ENCODE measurements around the gene BCL10.

Gene BCL10

DNA sequence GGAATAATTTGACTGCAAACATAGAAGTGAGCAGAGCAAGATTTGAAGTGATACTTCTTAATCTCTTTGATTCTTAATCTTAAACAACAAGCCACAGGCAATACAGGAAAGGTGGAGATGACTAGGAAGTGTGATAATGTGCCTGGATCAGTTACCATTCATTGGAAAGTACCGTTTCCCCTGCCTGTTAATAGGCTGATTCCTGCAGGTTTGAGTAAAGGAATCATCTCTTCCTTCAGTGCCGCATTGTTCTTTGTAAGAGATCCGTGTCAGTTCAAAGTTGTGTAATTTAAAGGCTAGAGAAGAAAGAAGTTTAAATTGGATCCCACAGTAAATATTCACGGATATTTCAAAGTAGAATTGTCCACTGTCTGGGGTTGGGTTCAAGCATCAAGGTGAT is 43.5 kb upstream of the BCL10 start:
- DNase-seq (ENCODE audit: extremely low read depth, low read depth), result no peak
- no peak overlapping the region for H3K4me3 ChIP-seq (replicated peaks; ENCODE audit: low read depth, low read length)

DNA sequence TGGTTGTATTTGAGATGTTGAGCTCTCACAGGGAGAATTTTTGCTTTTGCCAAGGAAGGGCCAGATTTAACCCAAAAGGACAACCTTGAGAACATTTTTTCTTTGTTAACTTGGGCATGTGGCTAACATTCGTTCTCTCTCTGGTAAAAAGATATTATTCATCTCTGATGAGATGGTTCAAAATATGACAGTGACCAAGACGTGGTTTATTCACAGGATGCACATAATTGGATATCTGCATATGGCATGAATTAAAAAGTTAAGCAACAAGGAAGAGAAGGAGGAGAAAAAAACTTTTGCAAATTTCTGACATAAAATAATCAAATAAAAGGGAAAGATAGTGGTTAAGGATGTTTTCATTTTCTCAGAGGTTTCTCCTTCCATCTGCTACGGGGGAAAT is 43.1 kb upstream of the BCL10 start:
- DNase-seq (ENCODE audit: extremely low read depth, low read depth), result no peak
- no peak overlapping the region for H3K4me3 ChIP-seq (replicated peaks; ENCODE audit: low read depth, low read length)
- TF ChIP-seq, protein P1, sequence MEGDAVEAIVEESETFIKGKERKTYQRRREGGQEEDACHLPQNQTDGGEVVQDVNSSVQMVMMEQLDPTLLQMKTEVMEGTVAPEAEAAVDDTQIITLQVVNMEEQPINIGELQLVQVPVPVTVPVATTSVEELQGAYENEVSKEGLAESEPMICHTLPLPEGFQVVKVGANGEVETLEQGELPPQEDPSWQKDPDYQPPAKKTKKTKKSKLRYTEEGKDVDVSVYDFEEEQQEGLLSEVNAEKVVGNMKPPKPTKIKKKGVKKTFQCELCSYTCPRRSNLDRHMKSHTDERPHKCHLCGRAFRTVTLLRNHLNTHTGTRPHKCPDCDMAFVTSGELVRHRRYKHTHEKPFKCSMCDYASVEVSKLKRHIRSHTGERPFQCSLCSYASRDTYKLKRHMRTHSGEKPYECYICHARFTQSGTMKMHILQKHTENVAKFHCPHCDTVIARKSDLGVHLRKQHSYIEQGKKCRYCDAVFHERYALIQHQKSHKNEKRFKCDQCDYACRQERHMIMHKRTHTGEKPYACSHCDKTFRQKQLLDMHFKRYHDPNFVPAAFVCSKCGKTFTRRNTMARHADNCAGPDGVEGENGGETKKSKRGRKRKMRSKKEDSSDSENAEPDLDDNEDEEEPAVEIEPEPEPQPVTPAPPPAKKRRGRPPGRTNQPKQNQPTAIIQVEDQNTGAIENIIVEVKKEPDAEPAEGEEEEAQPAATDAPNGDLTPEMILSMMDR (IDR thresholded peaks at IDR 0.05; ENCODE audit: low read depth, low read length, missing control alignments), result no peak

More for the DNA sequence above, 43.5 kb upstream of the BCL10 start:
- TF ChIP-seq, protein P1 (IDR thresholded peaks at IDR 0.05; ENCODE audit: low read depth, low read length, missing control alignments), result no peak

DNA sequence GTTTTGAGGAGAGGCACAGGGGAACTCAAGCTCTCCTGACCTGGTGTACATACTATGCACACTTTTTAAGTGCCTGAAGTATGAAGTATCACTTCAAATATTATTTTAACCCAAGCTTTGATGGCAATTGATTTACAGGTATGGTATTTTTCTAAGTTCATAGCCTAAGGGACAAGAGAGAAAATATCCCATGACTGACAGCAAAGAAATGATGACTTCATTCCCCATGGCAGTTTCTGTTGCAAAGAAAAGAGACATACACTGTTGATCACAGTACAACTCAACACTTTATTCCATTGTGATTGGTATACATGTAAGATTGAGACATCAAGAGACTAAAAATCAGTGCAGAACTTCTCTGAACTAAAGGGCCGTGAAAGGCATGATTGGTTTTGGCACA is 41.8 kb upstream of the BCL10 start:
- DNase-seq (ENCODE audit: extremely low read depth, low read depth), result no peak
- TF ChIP-seq, protein P1 (IDR thresholded peaks at IDR 0.05; ENCODE audit: low read depth, low read length, missing control alignments), result no peak
- H3K4me3 ChIP-seq (replicated peaks; ENCODE audit: low read depth, low read length), result no peak overlapping the region

DNA sequence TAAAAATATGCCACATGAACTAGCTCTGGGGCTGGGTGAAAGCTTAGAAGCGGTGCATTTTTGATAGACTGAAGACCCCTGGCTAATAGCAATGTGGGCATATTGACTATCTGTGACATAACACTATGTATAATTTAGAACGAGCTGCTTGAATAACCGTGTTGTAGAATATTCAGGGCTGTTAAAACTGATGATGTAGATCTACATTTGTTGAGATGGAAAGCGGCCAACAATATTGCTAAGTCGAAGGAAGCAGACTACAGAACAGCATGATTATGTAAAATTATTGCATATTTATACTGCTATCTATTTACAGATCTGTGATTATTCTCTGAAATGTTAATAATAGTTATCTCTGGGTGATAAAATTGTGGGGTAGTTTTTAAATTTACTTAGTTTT is 41.1 kb upstream of the BCL10 start:
- TF ChIP-seq, protein P1 (IDR thresholded peaks at IDR 0.05; ENCODE audit: low read depth, low read length, missing control alignments), result no peak
- no peak overlapping the region for H3K4me3 ChIP-seq (replicated peaks; ENCODE audit: low read depth, low read length)
- no peak for DNase-seq (ENCODE audit: extremely low read depth, low read depth)

DNA sequence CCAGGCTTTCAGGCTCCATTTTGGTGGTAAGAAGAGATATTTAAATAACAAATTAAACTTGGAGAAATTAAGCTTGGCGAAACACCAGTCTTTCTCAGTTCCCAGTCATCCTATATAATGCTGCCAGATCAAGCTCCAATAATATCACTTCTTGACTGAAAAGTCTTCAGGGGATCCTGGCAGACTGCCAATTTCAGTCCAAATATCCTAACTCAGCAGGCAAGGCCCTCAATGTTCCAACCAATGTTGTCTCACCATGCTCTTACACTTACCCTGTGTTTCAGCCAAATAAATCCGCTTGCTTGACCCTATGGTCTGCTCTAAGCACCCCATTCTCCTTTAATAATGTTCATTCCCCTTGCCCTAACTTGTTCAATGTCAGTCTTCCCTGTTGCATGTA is 39.9 kb upstream of the BCL10 start:
- TF ChIP-seq, protein P1 (IDR thresholded peaks at IDR 0.05; ENCODE audit: low read depth, low read length, missing control alignments), result no peak
- DNase-seq (ENCODE audit: extremely low read depth, low read depth), result no peak
- no peak overlapping the region for H3K4me3 ChIP-seq (replicated peaks; ENCODE audit: low read depth, low read length)

DNA sequence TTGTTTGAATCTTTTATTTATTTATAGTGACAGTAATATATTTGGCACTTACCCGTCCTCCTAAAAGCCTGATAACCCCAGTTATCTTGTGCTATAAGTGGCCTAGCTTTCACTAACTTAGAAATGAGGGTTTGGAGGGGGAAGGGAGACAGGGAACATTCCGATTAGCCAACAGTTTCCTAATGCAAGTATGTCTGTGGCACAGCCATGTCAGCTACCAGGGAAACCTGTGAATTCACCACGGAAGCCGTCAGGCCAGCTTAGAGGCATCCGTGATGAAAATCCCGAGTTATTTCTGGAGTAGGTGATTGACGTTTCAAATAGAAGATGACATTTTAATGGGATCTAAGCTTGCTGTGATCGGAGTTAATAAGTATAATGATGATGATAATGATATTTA is 39.4 kb upstream of the BCL10 start:
- H3K4me3 ChIP-seq (replicated peaks; ENCODE audit: low read depth, low read length), result no peak overlapping the region
- TF ChIP-seq, protein P1 (IDR thresholded peaks at IDR 0.05; ENCODE audit: low read depth, low read length, missing control alignments), result no peak
- no peak for DNase-seq (ENCODE audit: extremely low read depth, low read depth)

DNA sequence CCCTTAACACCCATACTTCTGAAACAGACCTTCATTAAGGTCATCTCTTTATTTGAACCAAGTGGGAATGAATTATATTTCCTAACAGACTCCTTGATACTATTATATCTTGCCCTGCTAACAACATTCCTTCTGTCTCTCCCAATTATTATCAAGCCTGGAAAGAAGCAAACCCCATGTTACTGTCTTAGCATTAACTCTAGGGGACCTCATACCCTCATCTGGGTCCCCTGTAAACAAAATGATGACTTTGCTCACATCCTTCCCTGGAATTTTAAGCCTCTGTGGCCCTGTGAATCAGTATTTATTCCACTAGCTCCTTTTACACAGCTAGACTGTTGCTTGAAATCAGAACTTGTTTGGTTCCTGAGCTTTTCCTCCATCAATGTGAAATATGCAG is 38.3 kb upstream of the BCL10 start:
- TF ChIP-seq, protein P1 (IDR thresholded peaks at IDR 0.05; ENCODE audit: low read depth, low read length, missing control alignments), result no peak
- no peak overlapping the region for H3K4me3 ChIP-seq (replicated peaks; ENCODE audit: low read depth, low read length)
- DNase-seq (ENCODE audit: extremely low read depth, low read depth), result no peak
